Glomerular endothelial cell (primary cell): ENCODE results near the gene SLC25A46. TPM values are rescaled to one million over a fixed set of nuclear protein-coding genes. Genes with fewer than 3 reads are reported as not detected.
"Not testable (repeated sequence)": the region's sequence is repeated elsewhere in the genome, so short reads cannot be mapped to it uniquely, and the experiment has no call there.

Experiments used
- DNase-seq: peaks from one replicate; pipeline ENCODE4 v3.0.0-alpha.2; 2011; ENCODE audit warnings: low read depth, low spot score; ENCODE audit errors: extremely low read depth
- total RNA-seq: library from RNA; depleted of rRNA; stranded (reverse); fragments of >200 nt; gene quantifications from 2 replicates; pipeline ENCODE4 v1.2.3, GENCODE V29; 2015

Gene SLC25A46
- total RNA-seq, 1 donor from 2014 or later: 39.6 TPM

DNA sequence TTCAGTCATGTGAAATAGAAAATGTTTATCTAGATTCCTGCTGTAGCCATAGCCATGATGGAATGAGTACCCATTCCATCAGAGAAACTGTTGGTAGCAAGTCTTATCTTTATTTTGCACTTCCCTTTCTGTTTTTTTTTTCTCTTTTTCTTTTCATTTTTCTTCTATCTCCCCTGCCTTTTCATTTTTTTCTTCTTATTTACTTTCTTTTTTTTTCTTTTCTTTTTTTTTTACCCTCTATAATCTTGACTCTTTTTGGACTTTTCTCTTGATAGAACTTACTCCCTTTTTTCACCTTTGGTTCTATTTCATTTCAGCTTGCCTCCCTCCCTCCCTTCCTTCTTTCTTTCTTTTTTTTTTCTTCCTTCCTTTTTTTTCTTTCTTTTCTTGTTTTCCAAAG, 15.4 kb downstream of the SLC25A46 start:
- no peak for DNase-seq

DNA sequence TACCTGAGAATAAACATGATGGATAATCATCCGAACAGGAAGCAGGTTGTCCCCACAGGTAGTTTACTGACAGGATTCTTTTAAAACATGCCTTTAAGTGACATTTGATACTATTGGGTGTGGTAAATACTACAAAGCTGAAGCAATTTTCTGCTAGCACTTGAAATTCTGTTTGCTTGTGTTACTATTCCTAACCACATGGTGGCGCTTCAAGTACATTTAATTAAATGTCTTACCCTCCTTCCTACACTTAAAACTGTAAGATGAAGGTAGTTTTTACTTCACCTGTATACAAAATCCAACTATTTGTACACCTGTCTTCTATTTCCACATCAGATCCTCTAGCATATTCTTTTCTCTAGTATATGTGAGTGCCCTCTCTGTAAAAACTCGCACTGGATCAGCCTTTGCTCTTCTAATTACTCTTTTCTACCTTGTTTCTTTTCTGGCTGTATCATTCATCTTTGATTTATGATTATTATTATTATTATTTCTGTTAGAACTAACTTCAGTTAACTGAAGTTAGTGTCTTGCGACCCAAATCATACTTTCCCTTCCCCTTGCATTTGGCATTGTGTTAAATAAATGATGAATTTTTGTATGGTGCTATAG, 18.4 kb downstream of the SLC25A46 start:
- DNase-seq: peak; percentile 31

DNA sequence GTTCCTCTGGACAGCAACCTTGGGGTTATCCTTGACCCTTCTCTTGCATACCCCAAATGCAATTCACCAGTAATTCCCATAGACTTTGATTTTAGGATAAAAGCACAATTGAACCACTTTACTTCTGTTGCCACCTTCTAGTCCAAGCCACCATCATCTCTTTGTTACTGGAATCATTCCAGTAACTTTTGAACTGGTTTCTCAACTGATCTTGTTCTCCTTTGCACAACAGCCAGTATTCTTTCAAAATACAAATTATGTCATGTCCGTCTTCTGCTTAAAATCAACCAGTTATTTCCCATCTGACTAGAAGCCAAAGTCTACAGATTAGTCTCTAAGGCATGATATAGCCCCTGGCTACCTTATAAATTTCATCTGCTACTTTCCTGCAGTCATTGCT, 21.4 kb downstream of the SLC25A46 start:
- no peak for DNase-seq

DNA sequence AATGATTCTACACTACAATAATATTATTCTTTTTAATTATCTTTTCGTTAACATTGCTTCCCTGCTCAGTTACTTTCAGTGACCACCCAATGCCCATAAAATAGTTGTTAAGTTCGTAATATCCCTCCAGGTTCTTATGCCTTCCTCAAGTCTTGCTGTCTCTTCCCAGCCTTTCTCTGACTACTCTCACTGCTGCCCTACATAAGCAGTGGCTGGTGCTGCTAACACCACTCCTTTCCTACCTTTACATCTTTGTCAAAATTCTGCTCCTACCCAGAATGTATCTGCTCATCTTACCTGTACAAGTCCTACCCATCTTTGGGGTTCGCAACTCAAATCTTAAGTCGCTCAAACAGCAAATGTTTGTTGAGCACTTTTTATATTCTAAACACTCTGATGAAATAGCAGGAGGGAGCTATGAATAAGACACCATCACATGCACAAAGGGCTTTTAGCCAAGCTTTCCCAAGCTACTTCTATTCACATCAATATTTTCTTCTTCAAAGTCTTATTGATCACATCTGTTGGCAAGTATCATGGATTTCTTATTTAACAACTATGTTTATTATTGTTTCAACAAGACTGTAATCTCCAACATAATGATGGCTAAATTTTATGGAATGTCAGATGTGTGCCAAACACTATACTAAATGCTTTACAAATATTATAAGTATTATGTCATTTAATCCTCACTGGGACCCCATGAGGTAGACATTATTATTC, 29.5 kb downstream of the SLC25A46 start:
- DNase-seq: no peak

DNA sequence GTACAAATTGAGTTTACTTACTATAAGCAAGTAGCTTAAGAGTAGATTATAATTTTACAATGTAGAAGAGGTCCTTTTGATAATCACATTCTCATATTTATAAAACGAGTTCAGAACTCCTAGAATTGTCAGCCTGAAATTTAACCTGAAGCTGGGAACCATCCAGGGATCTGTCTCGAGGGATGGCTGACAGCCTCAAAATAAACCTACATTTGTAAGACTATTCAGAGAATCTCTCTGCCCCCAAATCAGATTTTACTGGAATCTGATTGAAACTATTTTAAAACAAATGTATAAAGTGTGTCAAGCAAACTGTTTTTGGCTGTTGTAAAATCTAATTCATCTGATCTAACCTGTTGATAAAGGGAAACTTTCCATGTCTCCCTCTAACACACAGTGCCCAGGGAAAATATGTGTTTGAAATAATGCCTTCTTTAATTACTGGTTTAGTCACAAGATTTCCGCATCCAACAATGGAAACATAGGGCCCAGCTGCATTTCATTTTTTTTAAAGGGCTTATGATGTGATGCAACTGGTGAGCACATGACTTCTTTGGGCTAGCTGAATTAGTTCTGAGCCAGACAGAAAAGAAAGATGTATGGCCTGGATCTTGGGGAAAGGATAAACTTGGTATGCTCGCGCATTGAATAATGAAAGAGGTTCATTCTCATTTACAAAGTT, 30.3 kb downstream of the SLC25A46 start:
- DNase-seq: no peak

DNA sequence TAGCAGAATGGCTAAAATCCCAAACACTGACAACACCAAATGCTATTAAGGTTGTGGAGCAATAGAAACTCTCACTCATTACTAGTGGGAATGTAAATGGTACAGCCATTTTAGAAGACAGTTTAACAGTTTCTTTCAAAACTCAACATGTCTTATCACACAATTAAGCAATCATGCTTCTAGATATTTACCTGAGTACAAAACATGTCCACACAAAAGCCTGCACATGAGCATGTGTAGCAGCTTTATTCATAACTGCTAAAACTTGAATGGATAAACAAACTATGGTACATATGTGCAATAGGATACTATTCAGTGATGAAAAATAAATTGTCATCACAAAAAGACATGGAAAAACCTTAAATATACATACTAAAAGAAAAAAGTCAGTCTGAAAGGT, 31.5 kb downstream of the SLC25A46 start:
- DNase-seq: no peak

DNA sequence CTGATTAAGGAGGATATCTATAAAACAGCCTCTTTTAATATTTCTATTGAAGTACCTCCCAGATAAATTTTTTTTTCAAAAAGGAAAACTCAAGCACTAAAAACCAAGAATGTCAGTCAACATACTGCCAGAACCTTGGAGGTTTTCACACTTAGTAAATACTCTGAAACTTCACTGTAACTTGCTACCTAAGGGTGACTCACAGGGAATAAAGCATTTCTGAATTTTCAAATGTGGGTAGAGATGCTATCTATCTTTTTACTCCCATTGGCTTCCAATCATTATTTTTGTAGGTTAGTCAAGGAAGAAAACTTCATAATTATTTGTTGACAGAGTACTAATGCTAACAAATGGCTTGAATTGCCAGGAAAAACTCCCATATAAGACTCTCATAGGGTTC, 46.1 kb downstream of the SLC25A46 start:
- no peak for DNase-seq

DNA sequence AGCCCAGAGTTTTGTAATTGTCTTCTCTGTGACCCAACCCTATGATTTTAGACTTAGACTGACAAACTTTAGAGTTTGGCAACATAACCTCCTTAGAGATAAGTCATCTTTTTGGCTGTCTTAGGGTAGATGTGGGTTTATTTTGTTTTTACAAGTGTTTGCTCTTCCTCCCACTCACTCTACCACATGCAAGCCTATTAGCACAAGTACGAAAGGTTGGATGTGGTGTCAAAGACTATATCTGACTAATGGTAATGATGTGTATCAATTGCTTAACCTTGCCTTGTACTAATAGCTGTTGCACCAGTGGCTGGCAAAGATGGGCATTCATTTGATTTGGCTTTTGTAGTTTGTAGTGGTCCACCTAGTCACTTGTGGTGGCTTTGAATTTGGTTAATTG, 46.5 kb downstream of the SLC25A46 start:
- DNase-seq: no peak

DNA sequence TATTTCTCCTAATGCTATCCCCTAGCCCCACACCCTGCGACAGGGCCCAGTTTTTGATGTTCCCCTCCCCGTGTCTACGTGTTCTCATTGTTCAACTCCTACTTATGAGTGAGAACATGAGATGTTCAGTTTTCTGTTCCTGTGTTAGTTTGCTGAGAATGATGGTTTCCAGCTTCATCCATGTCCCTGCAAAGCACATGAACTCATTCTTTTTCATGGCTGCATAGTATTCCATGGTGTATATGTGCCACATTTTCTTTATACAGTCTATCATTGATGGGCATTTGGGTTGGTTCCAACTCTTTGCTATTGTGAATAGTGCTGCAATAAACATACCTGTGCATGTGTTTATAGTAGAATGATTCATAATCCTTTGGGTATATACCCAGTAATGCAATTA, 49.2 kb downstream of the SLC25A46 start:
- not testable (repeated sequence) for DNase-seq

DNA sequence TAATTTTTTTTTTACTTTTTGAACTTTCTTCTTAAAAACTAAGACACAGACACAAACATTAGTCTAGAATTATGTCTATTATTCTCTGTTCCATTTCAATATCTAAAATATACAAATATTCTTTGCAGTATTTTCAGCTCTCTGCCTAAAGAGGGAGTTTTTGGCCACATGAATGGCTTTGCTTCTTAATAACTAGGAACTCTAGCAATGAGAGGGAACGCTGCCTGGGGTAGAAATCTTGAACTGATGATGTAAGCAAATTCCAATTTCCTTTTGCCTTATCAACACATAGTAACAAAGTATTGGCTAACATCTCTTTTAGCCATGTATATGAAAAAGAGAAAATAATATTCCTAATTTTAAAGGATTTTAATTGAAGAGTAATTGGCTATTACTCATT, 51.9 kb downstream of the SLC25A46 start:
- no peak for DNase-seq

DNA sequence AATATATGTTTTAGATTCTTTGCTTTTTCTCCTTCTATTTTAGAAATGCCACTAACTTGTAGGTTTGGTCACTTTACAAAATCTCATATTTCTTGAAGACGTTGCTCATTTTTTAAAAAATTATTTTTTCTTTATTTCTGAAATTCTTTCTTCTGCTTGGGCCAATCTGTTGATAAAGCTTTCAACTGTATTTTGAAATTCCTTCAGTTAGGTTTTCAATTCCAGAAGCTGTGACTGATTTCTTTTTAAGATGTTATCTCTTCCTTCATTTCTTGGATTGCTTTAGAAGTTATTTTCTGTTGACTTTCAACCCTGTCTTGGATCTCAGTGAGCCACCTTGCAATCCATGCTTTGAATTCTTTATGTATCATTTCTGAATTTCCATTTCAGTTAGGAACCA, 64.2 kb downstream of the SLC25A46 start:
- no peak for DNase-seq

DNA sequence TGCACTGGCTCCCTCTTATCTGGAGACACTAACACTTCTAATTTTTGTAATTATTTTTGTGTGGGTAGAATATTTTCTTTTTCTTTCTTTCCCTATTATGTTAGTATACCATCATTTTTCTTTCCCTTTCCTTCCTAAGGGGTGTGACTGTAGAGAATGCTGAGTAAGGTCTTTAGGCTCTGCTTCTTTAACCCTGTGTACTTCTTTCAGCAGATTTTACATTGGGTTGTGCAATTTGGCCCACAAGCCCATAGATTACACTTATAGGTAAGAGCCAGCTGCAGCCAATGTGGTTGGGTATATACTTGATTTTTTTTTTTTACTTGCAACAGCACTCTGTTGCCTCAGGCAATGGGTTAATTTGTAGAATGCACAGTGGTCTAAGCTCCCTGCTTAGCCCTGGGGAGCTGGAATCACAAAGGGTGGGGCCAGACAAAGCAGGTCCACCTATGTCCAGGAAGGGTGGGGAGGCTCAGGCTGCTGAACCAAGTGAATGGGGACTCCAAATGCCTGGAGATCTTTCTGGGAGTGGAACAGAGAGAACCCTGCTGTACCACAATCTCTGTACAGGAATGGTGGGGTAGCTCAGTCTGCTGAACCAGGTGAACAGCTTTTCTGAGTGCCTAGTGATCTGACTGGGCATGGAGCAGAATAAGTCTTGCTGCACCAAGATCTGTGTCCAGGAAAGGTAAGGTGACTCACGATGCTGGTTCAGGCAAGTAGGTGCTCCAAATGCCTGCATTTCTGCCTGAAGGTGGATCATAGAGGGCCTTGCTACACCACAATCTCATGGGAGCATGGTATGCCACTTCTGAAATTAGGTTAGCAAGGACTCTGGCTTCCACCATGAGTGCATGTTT, 64.9 kb downstream of the SLC25A46 start:
- DNase-seq: no peak

DNA sequence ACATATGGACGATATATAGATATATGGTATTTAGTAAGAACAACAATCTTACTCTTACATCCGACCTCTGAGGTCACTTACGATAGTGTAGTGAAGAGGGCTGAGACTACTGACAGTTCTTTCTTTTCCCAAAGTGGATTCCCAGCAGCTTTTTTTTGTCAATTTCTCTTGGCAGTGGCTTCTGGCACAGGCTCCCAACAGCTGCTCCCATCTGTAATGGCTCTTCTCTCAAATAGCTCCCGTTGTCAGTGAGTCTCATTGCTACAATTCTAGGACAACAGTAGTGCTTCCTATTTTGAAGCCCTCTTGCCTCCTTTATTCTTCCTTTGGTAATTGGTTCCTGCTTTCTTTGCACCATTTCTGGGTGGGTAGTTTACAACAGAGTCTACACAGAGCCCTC, 68.4 kb downstream of the SLC25A46 start:
- no peak for DNase-seq

DNA sequence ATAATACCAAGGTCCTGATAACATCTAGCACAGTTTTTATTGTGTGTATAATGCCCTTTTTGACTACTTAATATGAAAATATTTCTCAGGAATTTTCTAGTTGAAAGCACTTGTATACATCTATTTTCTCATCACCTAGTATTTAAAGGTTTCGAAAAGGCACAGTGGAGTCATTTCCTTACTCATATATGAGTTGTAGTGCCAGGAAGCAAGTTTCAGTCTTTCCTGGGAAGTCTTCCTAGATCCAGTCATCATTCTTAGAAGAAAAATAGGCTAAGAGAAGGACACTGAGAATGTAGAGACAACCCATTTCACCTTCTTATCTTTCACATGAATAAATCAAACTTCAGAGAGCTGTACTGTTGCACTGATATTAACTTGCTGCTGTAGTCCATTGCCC, 70.2 kb downstream of the SLC25A46 start:
- DNase-seq: no peak

Other genes with a start within 250 kb of the SLC25A46 start
- 0.41 TPM in 1 of 2 replicates, not detected in the other for gene TMEM232, start 12.3 kb upstream of the SLC25A46 start, total RNA-seq